ENCODE measurements around the gene C2CD4C.

DNA sequence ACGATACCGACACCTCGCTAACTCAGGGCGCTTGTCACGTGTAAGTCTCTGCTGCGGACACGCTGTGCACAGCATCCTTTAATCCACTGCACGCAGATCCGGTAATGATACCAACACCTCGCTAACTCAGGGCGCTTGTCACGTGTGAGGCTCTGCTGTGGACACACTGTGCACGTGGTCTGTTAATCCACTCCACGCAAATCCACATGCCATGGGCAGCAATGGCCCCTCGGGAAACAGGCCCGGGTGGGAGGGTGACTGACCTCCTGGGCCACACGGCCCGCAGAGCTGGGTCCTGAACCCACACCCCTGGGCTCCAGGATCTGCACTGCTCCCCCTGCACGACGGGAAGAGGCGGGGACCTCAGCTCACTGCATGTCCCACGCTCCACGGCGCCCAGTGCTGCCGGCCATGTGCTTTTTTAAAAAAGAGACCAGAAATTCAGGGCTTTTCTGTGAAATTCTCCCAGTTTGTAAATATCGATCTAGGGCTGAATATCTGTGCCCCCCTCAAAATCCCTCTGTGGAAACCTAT is 35.8 kb upstream of the C2CD4C start:
- TF ChIP-seq, protein P1, sequence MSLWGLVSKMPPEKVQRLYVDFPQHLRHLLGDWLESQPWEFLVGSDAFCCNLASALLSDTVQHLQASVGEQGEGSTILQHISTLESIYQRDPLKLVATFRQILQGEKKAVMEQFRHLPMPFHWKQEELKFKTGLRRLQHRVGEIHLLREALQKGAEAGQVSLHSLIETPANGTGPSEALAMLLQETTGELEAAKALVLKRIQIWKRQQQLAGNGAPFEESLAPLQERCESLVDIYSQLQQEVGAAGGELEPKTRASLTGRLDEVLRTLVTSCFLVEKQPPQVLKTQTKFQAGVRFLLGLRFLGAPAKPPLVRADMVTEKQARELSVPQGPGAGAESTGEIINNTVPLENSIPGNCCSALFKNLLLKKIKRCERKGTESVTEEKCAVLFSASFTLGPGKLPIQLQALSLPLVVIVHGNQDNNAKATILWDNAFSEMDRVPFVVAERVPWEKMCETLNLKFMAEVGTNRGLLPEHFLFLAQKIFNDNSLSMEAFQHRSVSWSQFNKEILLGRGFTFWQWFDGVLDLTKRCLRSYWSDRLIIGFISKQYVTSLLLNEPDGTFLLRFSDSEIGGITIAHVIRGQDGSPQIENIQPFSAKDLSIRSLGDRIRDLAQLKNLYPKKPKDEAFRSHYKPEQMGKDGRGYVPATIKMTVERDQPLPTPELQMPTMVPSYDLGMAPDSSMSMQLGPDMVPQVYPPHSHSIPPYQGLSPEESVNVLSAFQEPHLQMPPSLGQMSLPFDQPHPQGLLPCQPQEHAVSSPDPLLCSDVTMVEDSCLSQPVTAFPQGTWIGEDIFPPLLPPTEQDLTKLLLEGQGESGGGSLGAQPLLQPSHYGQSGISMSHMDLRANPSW (CRISPR knock-in tag; conservative IDR thresholded peaks at IDR 0.05; ENCODE audit: low read depth) = no peak
- no peak for TF ChIP-seq CTCF (IDR thresholded peaks at IDR 0.05)

All from WTC11 (cell line).